ENCODE results near the gene CHCT1. TPM values are rescaled to one million over a fixed set of nuclear protein-coding genes. Genes with fewer than 3 reads are reported as not detected.
"Not testable (repeated sequence)": the region's sequence is repeated elsewhere in the genome, so short reads cannot be mapped to it uniquely, and the experiment has no call there.

CHCT1 gene
- polyA plus RNA-seq (2013, experiment 1 of 2): not detected
- polyA plus RNA-seq (2013, experiment 2 of 2): not detected

GRCh38 chr17:60422162-60422665, at the start of gene CHCT1:
Gene CHCT1 (plus strand): TSS chr17:60422489. CDS start chr17:60422593, 104 bp downstream.
- Histone ChIP-seq H3K4me1 (ENCODE audit: control insufficient read depth, insufficient read depth, low read length, poor library complexity, severe bottlenecking) (no peaks in the 10 kb centered on the region), H3K9me3 (ENCODE audit: control insufficient read depth, low read length) (no peaks in the 10 kb centered on the region), H3K36me3 (ENCODE audit: control insufficient read depth, insufficient read depth, low read length) (no peaks in the 10 kb centered on the region), H3K4me3 (ENCODE audit: extremely low read depth, insufficient read depth, low read length, poor library complexity, severe bottlenecking) (peak within 1 kb of the TSS; percentile 42), H3K27ac (ENCODE audit: low read depth, low read length, severe bottlenecking) (peak within 1 kb of the TSS; percentile 72)
- WGBS, 2 experiments (ENCODE audit: insufficient coverage in 2 of 2): 81% methylated on average over 17 to 18 of the region's 18 CpGs

- Histone ChIP-seq H3K4me1 (ENCODE audit: control insufficient read depth, insufficient read depth, low read length, poor library complexity, severe bottlenecking) (peaks cover 5% of the 10 kb centered on the region), H3K9me3 (ENCODE audit: control insufficient read depth, low read length) (no peaks in the 10 kb centered on the region), H3K4me3 (ENCODE audit: extremely low read depth, insufficient read depth, low read length, poor library complexity, severe bottlenecking) (no peak overlapping the region), H3K36me3 (ENCODE audit: control insufficient read depth, insufficient read depth, low read length) (peaks cover 10% of the 10 kb centered on the region), H3K27ac (ENCODE audit: low read depth, low read length, severe bottlenecking) (no peak overlapping the region)
- WGBS, 2 experiments (ENCODE audit: insufficient coverage in 2 of 2): 100% methylated on average over 1 of the region's 6 CpGs
Measured at GRCh38 chr17:60372790-60373483, 49.4 kb upstream of the CHCT1 start.

- WGBS, 2 experiments (ENCODE audit: insufficient coverage in 2 of 2): no CpG with 5 or more reads among the region's 1 CpG
- not testable (repeated sequence) for H3K27ac ChIP-seq (ENCODE audit: low read depth, low read length, severe bottlenecking); H3K4me1 ChIP-seq (ENCODE audit: control insufficient read depth, insufficient read depth, low read length, poor library complexity, severe bottlenecking); H3K9me3 ChIP-seq (ENCODE audit: control insufficient read depth, low read length); H3K4me3 ChIP-seq (ENCODE audit: extremely low read depth, insufficient read depth, low read length, poor library complexity, severe bottlenecking)
- H3K36me3 ChIP-seq (ENCODE audit: control insufficient read depth, insufficient read depth, low read length): peaks cover 10% of the 10 kb centered on the region
Measured at GRCh38 chr17:60378187-60378586, 44.1 kb upstream of the CHCT1 start.

GRCh38 chr17:60379461-60379860, 42.8 kb upstream of the CHCT1 start:
- H3K9me3 ChIP-seq (ENCODE audit: control insufficient read depth, low read length); H3K36me3 ChIP-seq (ENCODE audit: control insufficient read depth, insufficient read depth, low read length); H3K27ac ChIP-seq (ENCODE audit: low read depth, low read length, severe bottlenecking); H3K4me3 ChIP-seq (ENCODE audit: extremely low read depth, insufficient read depth, low read length, poor library complexity, severe bottlenecking): not testable (repeated sequence)
- H3K4me1 ChIP-seq (ENCODE audit: control insufficient read depth, insufficient read depth, low read length, poor library complexity, severe bottlenecking): peaks cover 15% of the 10 kb centered on the region
- no CpG with 5 or more reads among the region's 3 CpGs for WGBS, 2 experiments (ENCODE audit: insufficient coverage in 2 of 2)

GRCh38 chr17:60381958-60382357, 40.3 kb upstream of the CHCT1 start:
- no peak overlapping the region for H3K27ac ChIP-seq (ENCODE audit: low read depth, low read length, severe bottlenecking)
- no peaks in the 10 kb centered on the region for H3K9me3 ChIP-seq (ENCODE audit: control insufficient read depth, low read length)
- no peak overlapping the region for H3K4me3 ChIP-seq (ENCODE audit: extremely low read depth, insufficient read depth, low read length, poor library complexity, severe bottlenecking)
- peaks cover 2% of the 10 kb centered on the region for H3K36me3 ChIP-seq (ENCODE audit: control insufficient read depth, insufficient read depth, low read length)
- peaks cover 28% of the 10 kb centered on the region for H3K4me1 ChIP-seq (ENCODE audit: control insufficient read depth, insufficient read depth, low read length, poor library complexity, severe bottlenecking)
- 93 to 100% methylated on average over 2 to 4 of the region's 4 CpGs for WGBS, 2 experiments (ENCODE audit: insufficient coverage in 2 of 2)

GRCh38 chr17:60383379-60383778, 38.9 kb upstream of the CHCT1 start:
- H3K4me1 ChIP-seq (ENCODE audit: control insufficient read depth, insufficient read depth, low read length, poor library complexity, severe bottlenecking): peaks cover 32% of the 10 kb centered on the region
- no peaks in the 10 kb centered on the region for H3K36me3 ChIP-seq (ENCODE audit: control insufficient read depth, insufficient read depth, low read length)
- WGBS, 2 experiments (ENCODE audit: insufficient coverage in 2 of 2): 100% methylated on average over 1 of the region's 3 CpGs; no CpG with 5 or more reads in 1 of the 2 experiments
- H3K4me3 ChIP-seq (ENCODE audit: extremely low read depth, insufficient read depth, low read length, poor library complexity, severe bottlenecking): no peak overlapping the region
- no peaks in the 10 kb centered on the region for H3K9me3 ChIP-seq (ENCODE audit: control insufficient read depth, low read length)
- H3K27ac ChIP-seq (ENCODE audit: low read depth, low read length, severe bottlenecking): no peak overlapping the region

GRCh38 chr17:60384921-60385320, 37.4 kb upstream of the CHCT1 start:
- H3K4me3 ChIP-seq (ENCODE audit: extremely low read depth, insufficient read depth, low read length, poor library complexity, severe bottlenecking); H3K27ac ChIP-seq (ENCODE audit: low read depth, low read length, severe bottlenecking); H3K9me3 ChIP-seq (ENCODE audit: control insufficient read depth, low read length); H3K36me3 ChIP-seq (ENCODE audit: control insufficient read depth, insufficient read depth, low read length): not testable (repeated sequence)
- H3K4me1 ChIP-seq (ENCODE audit: control insufficient read depth, insufficient read depth, low read length, poor library complexity, severe bottlenecking): peaks cover 38% of the 10 kb centered on the region
- 79 to 82% methylated on average over 5 to 7 of the region's 7 CpGs for WGBS, 2 experiments (ENCODE audit: insufficient coverage in 2 of 2)

GRCh38 chr17:60386147-60387058, 35.9 kb upstream of the CHCT1 start:
- 20 to 82% methylated on average over 1 to 2 of the region's 4 CpGs for WGBS, 2 experiments (ENCODE audit: insufficient coverage in 2 of 2)
- no peak overlapping the region for H3K4me3 ChIP-seq (ENCODE audit: extremely low read depth, insufficient read depth, low read length, poor library complexity, severe bottlenecking)
- no peaks in the 10 kb centered on the region for H3K9me3 ChIP-seq (ENCODE audit: control insufficient read depth, low read length)
- peaks cover 40% of the 10 kb centered on the region for H3K4me1 ChIP-seq (ENCODE audit: control insufficient read depth, insufficient read depth, low read length, poor library complexity, severe bottlenecking)
- no peaks in the 10 kb centered on the region for H3K36me3 ChIP-seq (ENCODE audit: control insufficient read depth, insufficient read depth, low read length)
- H3K27ac ChIP-seq (ENCODE audit: low read depth, low read length, severe bottlenecking): no peak overlapping the region

- no CpG with 5 or more reads among the region's 3 CpGs for WGBS, 2 experiments (ENCODE audit: insufficient coverage in 2 of 2)
- H3K4me3 ChIP-seq (ENCODE audit: extremely low read depth, insufficient read depth, low read length, poor library complexity, severe bottlenecking): no peak overlapping the region
- H3K4me1 ChIP-seq (ENCODE audit: control insufficient read depth, insufficient read depth, low read length, poor library complexity, severe bottlenecking): peaks cover 40% of the 10 kb centered on the region
- no peaks in the 10 kb centered on the region for H3K9me3 ChIP-seq (ENCODE audit: control insufficient read depth, low read length)
- H3K27ac ChIP-seq (ENCODE audit: low read depth, low read length, severe bottlenecking): no peak overlapping the region
- H3K36me3 ChIP-seq (ENCODE audit: control insufficient read depth, insufficient read depth, low read length): no peaks in the 10 kb centered on the region
Measured at GRCh38 chr17:60387666-60388065, 34.6 kb upstream of the CHCT1 start.

GRCh38 chr17:60388742-60389141, 33.5 kb upstream of the CHCT1 start:
- Histone ChIP-seq H3K36me3 (ENCODE audit: control insufficient read depth, insufficient read depth, low read length) (no peaks in the 10 kb centered on the region), H3K27ac (ENCODE audit: low read depth, low read length, severe bottlenecking) (peak overlapping the region; percentile 3), H3K4me1 (ENCODE audit: control insufficient read depth, insufficient read depth, low read length, poor library complexity, severe bottlenecking) (peaks cover 36% of the 10 kb centered on the region), H3K9me3 (ENCODE audit: control insufficient read depth, low read length) (no peaks in the 10 kb centered on the region), H3K4me3 (ENCODE audit: extremely low read depth, insufficient read depth, low read length, poor library complexity, severe bottlenecking) (no peak overlapping the region)
- 0% methylated on average over 1 of the region's 3 CpGs; no CpG with 5 or more reads in 1 of the 2 experiments for WGBS, 2 experiments (ENCODE audit: insufficient coverage in 2 of 2)

All from mesodermal cell (in vitro differentiated cells).